Lower leg skin (tissue), 3 donors: ENCODE results near the gene RPL18A.

Experiments used
- POLR2A ChIP-seq, 2 donors: fragments of 450-650 bp; IDR thresholded peaks; one replicate each; pipeline ENCODE4 v1.6.1; 2016 to 2017; ENCODE audit warnings: antibody characterized with exemption in 2 of 2, mild to moderate bottlenecking in 1 of 2, moderate library complexity in 1 of 2
- TF ChIP-seq, protein P1 (sequence below), 3 donors: fragments of 450-650 bp; IDR thresholded peaks; one replicate each; pipeline ENCODE4 v1.5.1; 2016; ENCODE audit warnings: antibody characterized with exemption in 3 of 3, mild to moderate bottlenecking in 3 of 3, moderate library complexity in 2 of 3

- TF ChIP-seq, protein P1, sequence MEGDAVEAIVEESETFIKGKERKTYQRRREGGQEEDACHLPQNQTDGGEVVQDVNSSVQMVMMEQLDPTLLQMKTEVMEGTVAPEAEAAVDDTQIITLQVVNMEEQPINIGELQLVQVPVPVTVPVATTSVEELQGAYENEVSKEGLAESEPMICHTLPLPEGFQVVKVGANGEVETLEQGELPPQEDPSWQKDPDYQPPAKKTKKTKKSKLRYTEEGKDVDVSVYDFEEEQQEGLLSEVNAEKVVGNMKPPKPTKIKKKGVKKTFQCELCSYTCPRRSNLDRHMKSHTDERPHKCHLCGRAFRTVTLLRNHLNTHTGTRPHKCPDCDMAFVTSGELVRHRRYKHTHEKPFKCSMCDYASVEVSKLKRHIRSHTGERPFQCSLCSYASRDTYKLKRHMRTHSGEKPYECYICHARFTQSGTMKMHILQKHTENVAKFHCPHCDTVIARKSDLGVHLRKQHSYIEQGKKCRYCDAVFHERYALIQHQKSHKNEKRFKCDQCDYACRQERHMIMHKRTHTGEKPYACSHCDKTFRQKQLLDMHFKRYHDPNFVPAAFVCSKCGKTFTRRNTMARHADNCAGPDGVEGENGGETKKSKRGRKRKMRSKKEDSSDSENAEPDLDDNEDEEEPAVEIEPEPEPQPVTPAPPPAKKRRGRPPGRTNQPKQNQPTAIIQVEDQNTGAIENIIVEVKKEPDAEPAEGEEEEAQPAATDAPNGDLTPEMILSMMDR (IDR thresholded peaks at IDR 0.05): no peak
- no peak for TF ChIP-seq POLR2A (IDR thresholded peaks at IDR 0.05)
These were observed 24.3 kb upstream of the RPL18A start for GRCh38 chr19:17835182-17836006.
